Prostate gland (tissue), 2 donors: ENCODE results near the gene XYLT2. TPM values are rescaled to one million over a fixed set of nuclear protein-coding genes. Genes with fewer than 3 reads are reported as not detected.
"Not testable (repeated sequence)": the region's sequence is repeated elsewhere in the genome, so short reads cannot be mapped to it uniquely, and the experiment has no call there.

Experiments
- DNase-seq: peaks from one replicate; pipeline ENCODE4 v3.0.0-alpha.2; 2019; ENCODE audit warnings: low spot score
- H3K27ac ChIP-seq, 2 donors: fragments of 200-600 bp; sonication (generic); 2 replicates each; pipeline ENCODE4 v1.5.1; 2017 to 2019
- H3K27me3 ChIP-seq: fragments of 200-600 bp; sonication (generic); replicated peaks from 2 replicates; pipeline ENCODE4 v1.5.1; 2019; ENCODE audit not compliant: insufficient read depth
- H3K36me3 ChIP-seq, 2 donors: fragments of 200-600 bp; sonication (generic); 1 replicate in 1 of 2; 2 replicates in 1 of 2; pipeline versions ENCODE4 v1.5.1 to v1.8.1; 2017 to 2019
- H3K4me1 ChIP-seq: fragments of 200-600 bp; sonication (generic); replicated peaks from 2 replicates; pipeline ENCODE4 v1.5.1; 2019
- H3K4me3 ChIP-seq, 2 donors: fragments of 200-600 bp; sonication (generic); 2 replicates each; pipeline ENCODE4 v1.5.1; 2017 to 2019
- H3K9me3 ChIP-seq: fragments of 200-600 bp; sonication (generic); 2 replicates; pipeline ENCODE4 v1.5.1; 2017
- CTCF ChIP-seq, 4 experiments: fragments of 200-600 bp in 2 of 4; fragments of 450-650 bp in 2 of 4; sonication (generic) in 2 of 4; IDR thresholded peaks; 1 replicate in 3 of 4; 2 replicates in 1 of 4; pipeline ENCODE4 v1.5.1; 2016 to 2019; ENCODE audit warnings: antibody characterized with exemption in 4 of 4, mild to moderate bottlenecking in 2 of 4, moderate library complexity in 2 of 4
- POLR2A ChIP-seq: fragments of 450-650 bp; IDR thresholded peaks from one replicate; pipeline ENCODE4 v1.6.1; 2016; ENCODE audit warnings: antibody characterized with exemption, mild to moderate bottlenecking
- POLR2AphosphoS5 ChIP-seq: sonication (generic); formaldehyde crosslinking; IDR thresholded peaks from one replicate; pipeline ENCODE4 v1.6.1; 2017; ENCODE audit warnings: antibody characterized with exemption
- WGBS: methylation state at CpG from one replicate; pipeline ENCODE4 v1.1.5; 2018; 5-methylcytosine and 5-hydroxymethylcytosine counted together
- intact Hi-C: fragments of 100-400 bp; cut with DNase I; formaldehyde crosslinking; loops from one replicate; pipeline ENCODE4 v1.14.2; 2022
- total RNA-seq, 2 donors: library from RNA; depleted of rRNA; stranded (reverse); fragments of >200 nt; gene quantifications; one replicate each; pipeline ENCODE4 v1.1.0, GENCODE V29; 2016

The XYLT2 gene
- 10 to 100 TPM; 44.8 to 49.8 TPM for total RNA-seq

GRCh38 chr17:50345432-50346312 lies at the start of gene XYLT2:
Gene XYLT2 (plus strand): TSS chr17:50346126. CDS start chr17:50346141, 15 bp downstream.
- WGBS = 4% methylated on average over 44 of the region's 87 CpGs
- Histone ChIP-seq H3K27me3 (no peaks in the 10 kb centered on the region), H3K36me3 (no peaks in the 10 kb centered on the region), H3K4me3 (peak within 1 kb of the TSS; percentile 71 to 87), H3K27ac (peak within 1 kb of the TSS; percentile 52 to 71), H3K4me1 (peaks cover 6% of the 10 kb centered on the region), H3K9me3 (no peaks in the 10 kb centered on the region)
- peak; percentile 44 for TF ChIP-seq POLR2AphosphoS5
- TF ChIP-seq CTCF (IDR thresholded peaks at IDR 0.05) = no peak
- peak; percentile 49 for TF ChIP-seq POLR2A
- intact Hi-C loops = no loop called here
- DNase-seq = peak; percentile 86

DNA sequence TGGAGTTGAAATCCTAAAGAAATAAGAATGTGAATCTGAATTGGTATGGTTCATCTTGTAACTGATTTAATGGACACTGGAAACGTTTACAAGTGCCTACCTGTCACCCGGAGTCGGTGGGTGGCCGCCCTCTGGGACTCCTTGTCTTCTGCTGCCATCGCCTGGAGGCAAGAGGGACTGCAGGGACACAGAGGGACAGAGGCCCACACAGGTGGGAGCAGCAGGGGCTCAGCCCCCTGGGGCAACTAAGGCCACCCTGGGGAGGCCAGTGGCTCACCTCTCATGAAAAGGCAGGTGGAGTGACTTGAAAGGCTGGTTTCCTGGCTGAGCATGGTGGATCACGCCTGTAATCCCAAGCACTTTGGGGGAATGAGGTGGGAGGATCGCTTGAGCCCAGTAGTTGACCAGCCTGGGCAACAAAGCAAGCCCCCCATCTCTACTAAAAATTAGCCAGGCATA lies 48.5 kb upstream of the XYLT2 start:
- DNase-seq = peak; percentile 81
- intact Hi-C loops = loop anchor here (1.0 to 2.0 kb wide), 2 partner anchors 24 to 203 kb away; partner anchors contain the start of gene PDK2
- no peaks in the 10 kb centered on the region for H3K9me3 ChIP-seq
- no peak overlapping the region for H3K4me3 ChIP-seq
- 21% methylated on average over 7 of the region's 7 CpGs for WGBS
- H3K36me3 ChIP-seq = no peaks in the 10 kb centered on the region
- peak; percentile 78 to 98 (median 92) for TF ChIP-seq CTCF (IDR thresholded peaks at IDR 0.05)
- peak; percentile 58 for TF ChIP-seq POLR2AphosphoS5
- no peak for TF ChIP-seq POLR2A
- H3K27ac ChIP-seq = no peak overlapping the region
- H3K27me3 ChIP-seq = no peaks in the 10 kb centered on the region
- no peaks in the 10 kb centered on the region for H3K4me1 ChIP-seq

- H3K4me1 ChIP-seq = no peaks in the 10 kb centered on the region
- no peaks in the 10 kb centered on the region for H3K27me3 ChIP-seq
- intact Hi-C loops = no loop called here
- H3K4me3 ChIP-seq = no peak overlapping the region
- H3K36me3 ChIP-seq = no peaks in the 10 kb centered on the region
- DNase-seq = no peak
- H3K9me3 ChIP-seq = no peaks in the 10 kb centered on the region
- no peak overlapping the region for H3K27ac ChIP-seq
- no peak for TF ChIP-seq POLR2AphosphoS5
- no peak for TF ChIP-seq CTCF (IDR thresholded peaks at IDR 0.05)
- no peak for TF ChIP-seq POLR2A
- WGBS = 67% methylated on average over 11 of the region's 11 CpGs
Observed at GRCh38 chr17:50298018-50298417, 47.9 kb upstream of the XYLT2 start.

- Histone ChIP-seq H3K9me3 (no peaks in the 10 kb centered on the region), H3K4me1 (peaks cover 2% of the 10 kb centered on the region), H3K4me3 (no peak overlapping the region), H3K36me3 (no peaks in the 10 kb centered on the region), H3K27ac (no peak overlapping the region), H3K27me3 (no peaks in the 10 kb centered on the region)
- TF ChIP-seq POLR2AphosphoS5 (no peak), POLR2A (no peak), CTCF (IDR thresholded peaks at IDR 0.05) (no peak)
- intact Hi-C loops = no loop called here
- 86% methylated on average over 3 of the region's 3 CpGs for WGBS
- no peak for DNase-seq
Observed at GRCh38 chr17:50299776-50300175, 46.1 kb upstream of the XYLT2 start.

- H3K4me3 ChIP-seq, H3K36me3 ChIP-seq, H3K4me1 ChIP-seq, H3K9me3 ChIP-seq, H3K27me3 ChIP-seq, H3K27ac ChIP-seq, intact Hi-C loops, DNase-seq: not testable (repeated sequence)
- WGBS = 38% methylated on average over 1 of the region's 1 CpG
Observed at GRCh38 chr17:50300824-50301223, 45.1 kb upstream of the XYLT2 start.
